Mesothelial cell of epicardium (in vitro differentiated cells): Measurements from ENCODE around the gene RPS10. TPM values are rescaled to one million over a fixed set of nuclear protein-coding genes. Genes with fewer than 3 reads are reported as not detected.

ENCODE experiments used
- DNase-seq, 2 experiments: peaks; one replicate each; pipeline ENCODE4 v3.0.0; 2021; ENCODE audit warnings: low spot score in 2 of 2; ENCODE audit not compliant: unreplicated experiment in 2 of 2
- H3K27ac Mint-ChIP-seq: 2 replicates; pipeline ENCODE4 v1.8.0; 2021; ENCODE audit warnings: mixed read lengths
- H3K27me3 Mint-ChIP-seq: 2 replicates; pipeline ENCODE4 v1.8.0; 2021; ENCODE audit warnings: low read depth, mixed read lengths
- H3K36me3 Mint-ChIP-seq: 2 replicates; pipeline ENCODE4 v1.8.0; 2021; ENCODE audit warnings: mixed read lengths
- H3K4me1 Mint-ChIP-seq: 2 replicates; pipeline ENCODE4 v1.8.0; 2021; ENCODE audit warnings: mixed read lengths
- H3K4me3 Mint-ChIP-seq: 2 replicates; pipeline ENCODE4 v1.8.0; 2021; ENCODE audit warnings: mild to moderate bottlenecking, moderate library complexity, mixed read lengths
- H3K9me3 Mint-ChIP-seq: 2 replicates; pipeline ENCODE4 v1.8.0; 2021; ENCODE audit warnings: mixed read lengths
- CTCF ChIP-seq: fragments of 200-600 bp; sonication (generic); IDR thresholded peaks from one replicate; pipeline ENCODE4 v1.5.0; 2021; ENCODE audit warnings: antibody characterized with exemption; ENCODE audit not compliant: unreplicated experiment
- total RNA-seq: library from RNA; stranded (reverse); gene quantifications from 3 replicates; pipeline ENCODE4 v1.2.1, GENCODE V29; 2021

RPS10 gene
- 1,317 to 1,425 TPM (median 1,369 TPM) in 3 replicates for total RNA-seq

GRCh38 chr6:34425498-34426410, at the start of gene RPS10:
TSS of gene RPS10 (minus strand) at chr6:34426069. CDS start at chr6:34425221, 848 bp downstream.
- H3K27ac Mint-ChIP-seq: peak within 1 kb of the TSS; percentile 100
- DNase-seq: peak; percentile 89 to 95
- peaks cover 21% of the 10 kb centered on the region for H3K36me3 Mint-ChIP-seq
- H3K9me3 Mint-ChIP-seq: peaks cover 4% of the 10 kb centered on the region
- peak within 1 kb of the TSS; percentile 100 for H3K4me3 Mint-ChIP-seq
- H3K27me3 Mint-ChIP-seq: no peaks in the 10 kb centered on the region
- no peak for TF ChIP-seq CTCF
- H3K4me1 Mint-ChIP-seq: peaks cover 19% of the 10 kb centered on the region

GRCh38 chr6:34475238-34475682, 49.4 kb upstream of the RPS10 start:
- TF ChIP-seq CTCF: no peak
- Mint-ChIP-seq H3K36me3 (no peaks in the 10 kb centered on the region), H3K9me3 (peaks cover 6% of the 10 kb centered on the region), H3K4me3 (no peak overlapping the region), H3K27me3 (no peaks in the 10 kb centered on the region), H3K4me1 (peaks cover 2% of the 10 kb centered on the region), H3K27ac (no peak overlapping the region)
- DNase-seq: no peak

GRCh38 chr6:34474754-34475153, 48.9 kb upstream of the RPS10 start:
- no peak for DNase-seq
- H3K4me1 Mint-ChIP-seq: peaks cover 2% of the 10 kb centered on the region
- H3K9me3 Mint-ChIP-seq: peaks cover 6% of the 10 kb centered on the region
- no peaks in the 10 kb centered on the region for H3K36me3 Mint-ChIP-seq
- H3K27me3 Mint-ChIP-seq: no peaks in the 10 kb centered on the region
- H3K27ac Mint-ChIP-seq: no peak overlapping the region
- TF ChIP-seq CTCF: no peak
- H3K4me3 Mint-ChIP-seq: no peak overlapping the region

- DNase-seq: no peak
- no peak for TF ChIP-seq CTCF
- no peaks in the 10 kb centered on the region for H3K27me3 Mint-ChIP-seq
- H3K4me3 Mint-ChIP-seq: no peak overlapping the region
- H3K9me3 Mint-ChIP-seq: peaks cover 6% of the 10 kb centered on the region
- H3K36me3 Mint-ChIP-seq: no peaks in the 10 kb centered on the region
- no peak overlapping the region for H3K27ac Mint-ChIP-seq
- H3K4me1 Mint-ChIP-seq: peaks cover 2% of the 10 kb centered on the region
Observed at GRCh38 chr6:34473967-34474366, 48.1 kb upstream of the RPS10 start.

GRCh38 chr6:34472425-34472824, 46.6 kb upstream of the RPS10 start:
- Mint-ChIP-seq H3K4me3 (no peak overlapping the region), H3K36me3 (no peaks in the 10 kb centered on the region), H3K9me3 (peaks cover 6% of the 10 kb centered on the region), H3K27ac (no peak overlapping the region), H3K27me3 (no peaks in the 10 kb centered on the region), H3K4me1 (peaks cover 2% of the 10 kb centered on the region)
- no peak for TF ChIP-seq CTCF
- no peak for DNase-seq
